ENCODE results near the gene CTSW. TPM values are rescaled to one million over a fixed set of nuclear protein-coding genes. Genes with fewer than 3 reads are reported as not detected.

Gene CTSW
- polyA plus RNA-seq, 1 donor = 0.81 TPM

GRCh38 chr11:65931773-65932557, 52.3 kb downstream of the CTSW start:
- no peak for DNase-seq

- DNase-seq = no peak
Measured at GRCh38 chr11:65932558-65932919, 52.9 kb downstream of the CTSW start.

Other genes with a start within 250 kb of the CTSW start
- 41.7 TPM for gene SIPA1, start 241.7 kb upstream of the CTSW start, polyA plus RNA-seq (ENCODE audit: insufficient read length)
- 50.6 TPM for gene RELA, start 216.9 kb upstream of the CTSW start, polyA plus RNA-seq (ENCODE audit: insufficient read length)
- 39.2 TPM for gene KAT5, start 167.6 kb upstream of the CTSW start, polyA plus RNA-seq (ENCODE audit: insufficient read length)
- gene RNASEH2C, start 159.0 kb upstream of the CTSW start, polyA plus RNA-seq (ENCODE audit: insufficient read length) = 25.7 TPM
- gene AP5B1, start 98.9 kb upstream of the CTSW start, polyA plus RNA-seq (ENCODE audit: insufficient read length) = 2.1 TPM
- not detected for gene OVOL1, start 92.8 kb upstream of the CTSW start, polyA plus RNA-seq (ENCODE audit: insufficient read length)
- 1.6 TPM for gene SNX32, start 45.9 kb upstream of the CTSW start, polyA plus RNA-seq (ENCODE audit: insufficient read length)
- gene CFL1, start 21.7 kb upstream of the CTSW start, polyA plus RNA-seq (ENCODE audit: insufficient read length) = 626 TPM
- 52.3 TPM for gene MUS81, start 19.4 kb upstream of the CTSW start, polyA plus RNA-seq (ENCODE audit: insufficient read length)
- 87.9 TPM for gene EFEMP2, start 7.0 kb upstream of the CTSW start, polyA plus RNA-seq (ENCODE audit: insufficient read length)
- 59.8 TPM for gene FIBP, start 8.6 kb downstream of the CTSW start, polyA plus RNA-seq (ENCODE audit: insufficient read length)
- gene CCDC85B, start 10.8 kb downstream of the CTSW start, polyA plus RNA-seq (ENCODE audit: insufficient read length) = 22.2 TPM
- gene FOSL1, start 20.6 kb downstream of the CTSW start, polyA plus RNA-seq (ENCODE audit: insufficient read length) = 0.54 TPM
- 36.2 TPM for gene C11orf68, start 39.2 kb downstream of the CTSW start, polyA plus RNA-seq (ENCODE audit: insufficient read length)
- gene DRAP1, start 39.6 kb downstream of the CTSW start, polyA plus RNA-seq (ENCODE audit: insufficient read length) = 82.7 TPM
- 0.32 TPM for gene TSGA10IP, start 65.6 kb downstream of the CTSW start, polyA plus RNA-seq (ENCODE audit: insufficient read length)
- gene SART1, start 81.9 kb downstream of the CTSW start, polyA plus RNA-seq (ENCODE audit: insufficient read length) = 46.2 TPM
- gene EIF1AD, start 122.3 kb downstream of the CTSW start, polyA plus RNA-seq (ENCODE audit: insufficient read length) = 17.6 TPM
- 217 TPM for gene BANF1, start 122.7 kb downstream of the CTSW start, polyA plus RNA-seq (ENCODE audit: insufficient read length)
- not detected for gene CST6, start 132.2 kb downstream of the CTSW start, polyA plus RNA-seq (ENCODE audit: insufficient read length)
- 0.12 TPM for gene CATSPER1, start 146.6 kb downstream of the CTSW start, polyA plus RNA-seq (ENCODE audit: insufficient read length)
- 0.34 TPM for gene GAL3ST3, start 169.3 kb downstream of the CTSW start, polyA plus RNA-seq (ENCODE audit: insufficient read length)
- gene SF3B2, start 172.5 kb downstream of the CTSW start, polyA plus RNA-seq (ENCODE audit: insufficient read length) = 128 TPM
- 37.1 TPM for gene PACS1, start 190.4 kb downstream of the CTSW start, polyA plus RNA-seq (ENCODE audit: insufficient read length)